PFSK-1 (cell line): Measurements from ENCODE around the gene FSTL4.

Source experiments
- FOXP2 ChIP-seq: optimal IDR thresholded peaks from 2 replicates; pipeline ENCODE3; 2011; ENCODE audit warnings: borderline replicate concordance, control low read depth, inconsistent platforms; ENCODE audit not compliant: insufficient read depth; ENCODE audit errors: extremely low read length, extremely low read depth
- POLR2AphosphoS5 ChIP-seq: IDR thresholded peaks from 2 replicates; pipeline ENCODE4 v1.6.1; 2012; ENCODE audit warnings: low read depth, mild to moderate bottlenecking, control low read depth, low read length, moderate library complexity
- REST ChIP-seq, 2 experiments: IDR thresholded peaks; 2 replicates each; pipeline versions ENCODE4 v1.6.1 to v1.8.0; 2011 to 2012; ENCODE audit warnings: low read depth in 2 of 2, low read length in 2 of 2, control low read depth in 1 of 2, inconsistent platforms in 1 of 2, mild to moderate bottlenecking in 1 of 2, moderate library complexity in 1 of 2; ENCODE audit not compliant: insufficient read depth in 1 of 2
- SIN3A ChIP-seq: IDR thresholded peaks from 2 replicates; pipeline ENCODE4 v1.6.1; 2012; ENCODE audit warnings: mild to moderate bottlenecking, low read length, moderate library complexity, borderline replicate concordance; ENCODE audit not compliant: insufficient read depth
- TAF1 ChIP-seq: IDR thresholded peaks from 2 replicates; pipeline ENCODE4 v1.6.1; 2012; ENCODE audit warnings: low read length, control low read depth, borderline replicate concordance; ENCODE audit not compliant: insufficient read depth

Gene FSTL4

GRCh38 chr5:133441166-133441815 lies 171.1 kb downstream of the FSTL4 start:
- TF ChIP-seq FOXP2 (no peak), SIN3A (no peak), POLR2AphosphoS5 (no peak), TAF1 (no peak), REST (IDR thresholded peaks at IDR 0.05; ENCODE audit: insufficient read depth in 1 of 2, low read depth in 2 of 2, low read length in 2 of 2) (no peak)

DNA sequence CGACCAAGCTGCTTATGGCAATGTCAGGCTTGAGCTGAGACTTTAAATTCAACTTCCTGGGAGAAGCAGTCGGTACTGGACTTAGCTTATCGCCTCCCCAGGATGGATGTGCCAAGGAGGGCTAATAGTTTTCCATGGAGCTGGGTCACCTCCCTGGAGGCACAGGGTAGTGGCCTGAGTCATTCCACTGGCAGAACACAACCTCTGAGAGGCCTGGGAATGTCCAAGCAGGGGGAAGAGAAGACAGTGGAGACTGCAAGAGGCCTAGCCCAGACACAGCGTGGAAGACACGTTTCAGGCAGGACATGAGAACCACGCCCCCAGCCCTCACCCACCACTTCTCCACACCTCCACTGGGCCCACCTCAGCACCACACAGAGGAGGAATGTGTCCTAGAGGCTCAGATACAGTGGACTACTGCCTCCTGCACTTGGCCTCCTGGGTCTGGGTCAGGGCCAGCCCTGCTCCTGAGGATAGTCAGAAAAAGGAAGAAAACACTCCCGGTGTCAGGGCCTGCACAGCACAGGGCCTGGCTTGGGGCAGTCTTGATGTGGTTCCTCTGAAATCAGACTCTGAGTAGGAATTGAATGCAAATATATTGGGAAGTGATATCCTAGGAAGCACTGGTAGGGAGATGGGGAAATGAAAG lies 171.8 kb downstream of the FSTL4 start:
- TF ChIP-seq SIN3A (no peak), TAF1 (no peak), FOXP2 (no peak)

DNA sequence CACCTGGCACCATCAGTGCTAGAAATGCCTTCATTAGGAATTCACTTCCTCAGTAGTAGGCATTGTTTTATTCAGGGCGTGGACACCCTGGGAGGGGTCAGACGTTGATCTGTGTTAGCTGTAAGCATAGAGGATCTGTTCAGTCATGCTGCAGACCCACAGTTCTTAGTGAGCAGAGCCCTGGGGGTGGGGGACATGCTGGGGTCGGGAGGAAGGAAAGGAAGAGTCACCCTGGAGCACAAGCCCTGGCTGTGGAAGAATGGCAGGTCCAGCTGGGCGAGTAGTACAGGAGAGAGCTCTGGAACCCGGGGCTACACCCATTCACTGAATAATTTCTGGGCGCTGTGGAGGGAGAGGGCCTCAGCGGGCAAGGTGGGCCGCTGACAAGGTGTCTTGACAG lies 172.5 kb downstream of the FSTL4 start:
- no peak for TF ChIP-seq POLR2AphosphoS5
- TF ChIP-seq REST (IDR thresholded peaks at IDR 0.05; ENCODE audit: insufficient read depth in 1 of 2, low read depth in 2 of 2, low read length in 2 of 2), result no peak
- TF ChIP-seq FOXP2, result no peak
- TF ChIP-seq TAF1, result no peak
- TF ChIP-seq SIN3A, result no peak

DNA sequence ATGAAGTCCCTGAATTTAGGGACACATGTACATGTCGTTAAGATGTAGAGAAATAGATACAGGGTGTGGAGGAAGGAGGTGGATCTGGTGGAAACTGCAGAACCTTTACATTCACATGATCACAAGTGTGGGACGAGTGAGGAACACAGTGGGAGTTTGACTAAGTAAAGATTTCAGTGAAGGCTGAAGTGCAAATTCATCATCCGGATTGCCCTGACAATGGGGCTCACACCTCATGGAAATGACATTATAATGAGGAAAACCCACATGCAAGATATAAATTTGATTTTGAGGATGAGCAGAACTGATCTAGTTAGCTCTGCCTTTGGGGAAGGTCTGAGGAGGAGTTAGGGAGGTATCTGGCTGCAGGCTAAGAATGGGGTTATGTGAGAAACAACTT lies 173.9 kb downstream of the FSTL4 start:
- TF ChIP-seq TAF1 (no peak), REST (IDR thresholded peaks at IDR 0.05; ENCODE audit: insufficient read depth in 1 of 2, low read depth in 2 of 2, low read length in 2 of 2) (no peak), POLR2AphosphoS5 (no peak), SIN3A (no peak), FOXP2 (no peak)

DNA sequence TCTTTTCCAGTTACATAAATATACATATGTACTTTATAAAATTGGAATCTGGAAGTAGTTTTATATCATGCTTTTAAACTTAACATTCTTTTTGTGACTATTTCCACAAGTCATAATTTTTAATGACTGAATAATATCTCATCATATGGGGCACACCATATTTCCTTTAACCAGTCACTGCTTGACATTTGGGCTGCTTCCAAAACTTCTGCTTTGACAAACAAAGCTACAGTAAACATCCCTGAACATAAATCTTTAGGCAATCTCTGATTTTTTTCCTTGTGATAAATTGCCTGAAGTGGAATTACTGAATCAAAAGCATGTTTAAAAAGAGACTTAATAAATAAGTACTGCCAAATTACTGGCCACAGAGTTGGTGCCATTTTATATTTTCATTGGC lies 178.0 kb downstream of the FSTL4 start:
- TF ChIP-seq POLR2AphosphoS5, result no peak
- no peak for TF ChIP-seq SIN3A
- TF ChIP-seq FOXP2, result no peak
- TF ChIP-seq REST (IDR thresholded peaks at IDR 0.05; ENCODE audit: insufficient read depth in 1 of 2, low read depth in 2 of 2, low read length in 2 of 2), result no peak
- no peak for TF ChIP-seq TAF1
